T-cell (primary cell): ENCODE measurements around the gene CBL. TPM values are rescaled to one million over a fixed set of nuclear protein-coding genes. Genes with fewer than 3 reads are reported as not detected.

Experiments
- ATAC-seq, 4 experiments: fragments of 200-7000 bp in 3 of 4; fragments of 150-1000 bp in 1 of 4; cut with Tn5 transposase; replicated peaks in 1 of 4; 1 replicate in 3 of 4; 2 replicates in 1 of 4; pipeline ENCODE4 v1.10.0; 2021; ENCODE audit warnings: moderate library complexity in 3 of 4, mild to moderate bottlenecking in 2 of 4, moderate number of reproducible peaks in 1 of 4
- CTCF ChIA-PET, 2 donors: fragments of 300-600 bp; sonication (Branson Sonifier 250); formaldehyde crosslinking; loops; one replicate each; lab custom pipeline; 2022; ENCODE audit warnings: antibody characterized with exemption in 2 of 2; lab: Charles Lee
- POLR2A ChIA-PET, 2 donors: fragments of 300-600 bp; sonication (Branson Sonifier 250); formaldehyde crosslinking; loops; one replicate each; lab custom pipeline; 2022; ENCODE audit warnings: antibody characterized with exemption in 2 of 2; lab: Charles Lee
- DNase-seq, 35 experiments: peaks; one replicate each; pipeline versions ENCODE4 v3.0.0 to v3.0.0-alpha.2; 2013 to 2023
- H3K27ac ChIP-seq: one replicate; pipeline ENCODE4 v1.5.1; 2013; ENCODE audit warnings: low read length
- H3K27me3 ChIP-seq, 2 experiments: replicated peaks in 1 of 2; 1 replicate in 1 of 2; 2 replicates in 1 of 2; pipeline versions ENCODE4 v1.6.1 to v1.7.0; 2013; ENCODE audit warnings: low read length in 1 of 2, mixed read lengths in 1 of 2; ENCODE audit not compliant: control insufficient read depth in 2 of 2, insufficient read depth in 2 of 2; ENCODE audit errors: extremely low read depth in 1 of 2
- H3K36me3 ChIP-seq, 2 donors: 1 replicate in 1 of 2; 2 replicates in 1 of 2; pipeline versions ENCODE4 v1.6.1 to v1.7.0; 2013; ENCODE audit warnings: low read length in 1 of 2; ENCODE audit not compliant: control insufficient read depth in 2 of 2, insufficient read depth in 1 of 2; ENCODE audit errors: extremely low read depth in 1 of 2
- H3K4me1 ChIP-seq, 2 experiments: 1 replicate in 1 of 2; 2 replicates in 1 of 2; pipeline versions ENCODE4 v1.6.1 to v1.7.0; 2013; ENCODE audit warnings: low read length in 2 of 2, mixed read lengths in 1 of 2; ENCODE audit not compliant: insufficient read depth in 2 of 2, control insufficient read depth in 1 of 2; ENCODE audit errors: extremely low read depth in 1 of 2
- H3K4me3 ChIP-seq, 2 donors: 1 replicate in 1 of 2; 2 replicates in 1 of 2; pipeline versions ENCODE4 v1.5.1 to v1.7.0; 2013; ENCODE audit warnings: mild to moderate bottlenecking in 2 of 2, low read length in 1 of 2, moderate library complexity in 1 of 2; ENCODE audit not compliant: control insufficient read depth in 1 of 2; ENCODE audit errors: extremely low read depth in 1 of 2
- H3K9me3 ChIP-seq: 2 replicates; pipeline ENCODE4 v1.7.0; 2013
- H3K27ac Mint-ChIP-seq, 2 donors: one replicate each; pipeline ENCODE4 v1.8.0; 2020 to 2021; ENCODE audit warnings: mild to moderate bottlenecking in 2 of 2, mixed read lengths in 2 of 2
- H3K27me3 Mint-ChIP-seq, 2 donors: one replicate each; pipeline ENCODE4 v1.8.0; 2021 to 2022; ENCODE audit warnings: mixed read lengths in 2 of 2
- H3K36me3 Mint-ChIP-seq: one replicate; pipeline ENCODE4 v1.8.0; 2021; ENCODE audit warnings: mixed read lengths
- H3K4me1 Mint-ChIP-seq, 3 donors: one replicate each; pipeline ENCODE4 v1.8.0; 2020 to 2022; ENCODE audit warnings: mixed read lengths in 3 of 3, mild to moderate bottlenecking in 1 of 3
- H3K4me3 Mint-ChIP-seq, 3 donors: one replicate each; pipeline ENCODE4 v1.8.0; 2020 to 2022; ENCODE audit warnings: mild to moderate bottlenecking in 3 of 3, mixed read lengths in 3 of 3, moderate library complexity in 3 of 3
- H3K9me3 Mint-ChIP-seq, 3 donors: one replicate each; pipeline ENCODE4 v1.8.0; 2020 to 2022; ENCODE audit warnings: mixed read lengths in 3 of 3
- WGBS: methylation state at CpG from one replicate; pipeline ENCODE4 v1.1.5; 2013; ENCODE audit warnings: missing lambda C conversion rate; ENCODE audit not compliant: insufficient coverage; 5-methylcytosine and 5-hydroxymethylcytosine counted together
- total RNA-seq, 35 experiments: library from RNA in 6 of 35; stranded (reverse) in 6 of 35; fragments of 120-200 nt in 1 of 35; gene quantifications; one replicate each; pipeline versions ENCODE4 v1.2.1 to v1.2.4 and lab custom pipeline; 2013 to 2026

Gene CBL
- total RNA-seq, 5 donors from 2014 or later (not counting 1 experiment from before 2014, with no cell fraction given) = 40.9 to 42.2 (median 41.1) TPM

GRCh38 chr11:119300198-119300964 is 94.2 kb downstream of the CBL start:
- H3K4me1 Mint-ChIP-seq = peaks cover 10 to 11% (median 10%) of the 10 kb centered on the region in 3 donors
- WGBS = no CpG with 5 or more reads among the region's 3 CpGs
- ChIA-PET POLR2A (no interaction called here), CTCF (interaction anchor here (1.2 to 1.3 kb wide), 2 partner anchors 10 to 23 kb away, joined by 3 to 5 read pairs; no protein-coding TSS in a partner anchor)
- no peaks in the 10 kb centered on the region for H3K27me3 Mint-ChIP-seq
- peaks cover 71% of the 10 kb centered on the region for H3K36me3 Mint-ChIP-seq
- DNase-seq (no peak), ATAC-seq (no peak)
- Histone ChIP-seq H3K27me3 (no peaks in the 10 kb centered on the region), H3K9me3 (no peaks in the 10 kb centered on the region), H3K27ac (no peak overlapping the region), H3K36me3 (peaks cover 10 to 83% of the 10 kb centered on the region in 2 donors), H3K4me3 (no peak overlapping the region), H3K4me1 (peaks cover 6 to 8% of the 10 kb centered on the region in 2 experiments)
- H3K9me3 Mint-ChIP-seq = no peaks in the 10 kb centered on the region
- H3K4me3 Mint-ChIP-seq = no peak overlapping the region
- peak overlapping the region in 1 of 2 donors; percentile 35 for H3K27ac Mint-ChIP-seq

DNA sequence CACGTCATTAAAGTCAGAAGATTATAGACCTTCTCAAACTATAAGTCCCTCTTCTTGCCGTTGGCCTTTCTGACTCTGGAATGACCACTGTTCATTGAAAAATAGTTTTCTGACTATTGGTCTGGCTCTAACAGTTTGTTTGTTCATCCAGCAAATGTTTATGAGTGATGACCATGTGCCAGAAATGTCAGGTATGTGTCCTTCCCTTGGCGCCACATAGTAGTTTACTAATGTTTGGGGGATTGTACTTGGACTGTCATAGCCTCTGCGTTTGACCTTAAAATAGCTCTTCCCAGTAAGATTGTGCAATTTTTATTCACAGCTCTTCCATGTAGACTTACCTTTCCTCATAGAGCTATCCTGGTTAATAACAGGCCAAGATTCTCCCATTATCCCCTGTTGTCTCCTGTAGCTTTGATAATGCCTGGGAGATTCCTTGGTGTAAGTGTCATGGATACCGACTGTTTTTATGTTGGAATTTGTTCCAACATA is 97.1 kb downstream of the CBL start:
- Histone ChIP-seq H3K4me1 (peaks cover 27 to 30% of the 10 kb centered on the region in 2 experiments), H3K27ac (no peak overlapping the region), H3K4me3 (no peak overlapping the region), H3K27me3 (no peaks in the 10 kb centered on the region), H3K36me3 (peaks cover 5 to 66% of the 10 kb centered on the region in 2 donors), H3K9me3 (no peaks in the 10 kb centered on the region)
- POLR2A ChIA-PET = interaction anchor here in 1 of 2 donors (0.5 kb wide), 1 partner anchor 22 kb away, joined by 3 read pairs; no protein-coding TSS in a partner anchor
- CTCF ChIA-PET = interaction anchor here (0.5 to 0.8 kb wide), 3 partner anchors 21 to 106 kb away, joined by 3 read pairs; no protein-coding TSS in a partner anchor
- Mint-ChIP-seq H3K4me3 (no peak overlapping the region), H3K27ac (peak overlapping the region in 1 of 2 donors; percentile 41), H3K36me3 (peaks cover 54% of the 10 kb centered on the region), H3K4me1 (peaks cover 30 to 33% (median 32%) of the 10 kb centered on the region in 3 donors), H3K27me3 (no peaks in the 10 kb centered on the region), H3K9me3 (no peaks in the 10 kb centered on the region)
- no peak for DNase-seq
- no peak for ATAC-seq
- WGBS = no CpG with 5 or more reads among the region's 5 CpGs

DNA sequence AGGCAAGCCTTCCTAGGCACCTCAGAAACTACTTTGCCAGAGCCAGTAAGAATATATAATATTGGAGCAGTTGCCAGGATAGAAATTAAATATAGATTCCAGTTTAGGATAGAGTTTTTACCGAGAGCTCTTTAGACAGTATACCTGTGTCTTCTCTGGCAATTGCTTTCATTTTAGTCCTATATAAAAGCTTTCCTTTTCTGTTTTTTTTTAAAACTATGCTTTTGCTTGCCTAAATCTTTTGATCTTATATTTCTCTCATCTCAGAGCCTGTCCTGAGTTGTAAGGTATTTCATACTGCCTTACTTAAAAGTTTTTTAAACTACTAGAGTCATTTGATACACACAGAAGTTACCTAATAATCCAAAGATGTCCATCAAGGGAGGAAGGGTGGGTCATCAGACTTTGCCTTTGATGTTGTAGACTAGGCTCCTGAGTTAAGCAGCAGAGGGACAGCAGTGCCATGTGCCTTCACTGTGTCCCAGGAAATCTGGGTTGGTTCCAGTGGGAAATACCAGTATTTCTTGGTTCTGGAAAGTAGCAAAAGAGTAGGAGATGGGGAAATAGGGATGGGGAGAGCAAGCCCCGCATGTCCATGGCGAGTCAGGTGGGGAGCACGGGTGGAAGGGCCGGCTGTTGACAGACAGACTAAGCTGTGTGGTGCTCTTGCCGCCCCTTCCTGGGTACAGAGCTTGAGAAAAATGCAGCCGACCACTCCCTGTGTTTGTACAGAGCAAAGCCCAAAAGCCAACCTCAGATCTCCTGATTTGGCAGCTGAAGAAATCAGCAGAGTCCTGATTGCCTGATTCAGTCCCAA is 99.6 kb downstream of the CBL start:
- Mint-ChIP-seq H3K4me1 (peaks cover 30 to 33% (median 32%) of the 10 kb centered on the region in 3 donors), H3K4me3 (peak overlapping the region; percentile 44 to 79 (median 49)), H3K9me3 (no peaks in the 10 kb centered on the region), H3K27ac (peak overlapping the region; percentile 92 to 95), H3K36me3 (peaks cover 31% of the 10 kb centered on the region), H3K27me3 (no peaks in the 10 kb centered on the region)
- POLR2A ChIA-PET = interaction anchor here (0.6 kb wide), 2 partner anchors 11 to 33 kb away, joined by 3 to 5 read pairs; partner anchors contain the start of gene MCAM (in 1 of the 2)
- H3K27me3 ChIP-seq = no peaks in the 10 kb centered on the region
- DNase-seq (peak in 1 of 35 experiments; percentile 12), ATAC-seq (peak in 3 of 4 experiments; percentile 12 to 30 (median 24))
- H3K4me1 ChIP-seq = peaks cover 27 to 30% of the 10 kb centered on the region in 2 experiments
- peak overlapping the region; percentile 71 for H3K27ac ChIP-seq
- CTCF ChIA-PET = interaction anchor here (0.6 to 2.0 kb wide), 6 partner anchors 10 to 1879 kb away, joined by 3 to 10 read pairs (median 6); no protein-coding TSS in a partner anchor
- no peaks in the 10 kb centered on the region for H3K9me3 ChIP-seq
- 71% methylated on average over 6 of the region's 7 CpGs for WGBS
- H3K36me3 ChIP-seq = peaks cover 6 to 41% of the 10 kb centered on the region in 2 donors
- peak overlapping the region in 1 of 2 donors; percentile 33 for H3K4me3 ChIP-seq

DNA sequence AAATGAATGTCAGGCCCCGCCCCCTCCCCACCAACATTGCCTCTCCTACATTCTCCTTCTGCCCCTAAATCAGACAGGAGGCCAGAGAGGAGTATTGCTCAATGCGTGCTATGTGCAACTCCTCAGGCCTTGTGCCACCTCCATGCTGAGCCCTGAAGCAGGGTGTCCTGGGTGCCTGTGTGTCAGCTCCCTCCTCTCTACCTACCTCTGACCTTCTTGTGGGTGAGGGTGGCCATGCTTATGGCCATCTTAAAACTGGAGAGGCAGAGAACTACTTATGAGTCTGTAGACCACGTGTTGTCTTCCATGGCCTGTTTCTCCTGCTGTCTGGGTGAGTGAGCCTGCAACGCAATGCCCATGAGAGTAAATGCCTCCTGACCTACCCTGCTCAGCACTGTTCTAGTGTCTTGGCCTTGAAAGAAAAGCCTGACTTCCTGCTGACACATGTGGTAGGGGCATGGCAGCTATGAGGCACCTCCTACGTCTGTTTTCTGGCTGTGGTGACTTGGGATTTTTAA is 100.3 kb downstream of the CBL start:
- 60% methylated on average over 2 of the region's 5 CpGs for WGBS
- H3K4me3 ChIP-seq = peak overlapping the region in 1 of 2 donors; percentile 33
- H3K27ac Mint-ChIP-seq = peak overlapping the region; percentile 92 to 95
- peak overlapping the region; percentile 71 for H3K27ac ChIP-seq
- H3K9me3 Mint-ChIP-seq = no peaks in the 10 kb centered on the region
- no peaks in the 10 kb centered on the region for H3K9me3 ChIP-seq
- peak overlapping the region; percentile 10 to 79 (median 44) for H3K4me3 Mint-ChIP-seq
- no peaks in the 10 kb centered on the region for H3K27me3 Mint-ChIP-seq
- peak; percentile 89 to 97 (median 92) for ATAC-seq
- H3K36me3 ChIP-seq = peaks cover 9 to 34% of the 10 kb centered on the region in 2 donors
- peaks cover 25% of the 10 kb centered on the region for H3K36me3 Mint-ChIP-seq
- peaks cover 27 to 30% of the 10 kb centered on the region in 2 experiments for H3K4me1 ChIP-seq
- POLR2A ChIA-PET = interaction anchor here (0.6 to 1.0 kb wide), 4 partner anchors 10 to 32 kb away, joined by 3 to 5 read pairs (median 4); partner anchors contain the start of gene MCAM (in 1 of the 2)
- CTCF ChIA-PET = interaction anchor here (0.6 to 2.0 kb wide), 6 partner anchors 9 to 1880 kb away, joined by 3 to 10 read pairs (median 6); partner anchors contain the start of gene CBL (in 1 of the 2)
- peak in 32 of 35 experiments; percentile 27 to 86 (median 61) for DNase-seq
- no peaks in the 10 kb centered on the region for H3K27me3 ChIP-seq
- H3K4me1 Mint-ChIP-seq = peaks cover 30 to 33% (median 32%) of the 10 kb centered on the region in 3 donors

GRCh38 chr11:119307219-119307618 is 101.1 kb downstream of the CBL start:
- POLR2A ChIA-PET = interaction anchor here (0.5 to 1.0 kb wide), 6 partner anchors 10 to 141 kb away, joined by 3 to 8 read pairs (median 4); no protein-coding TSS in a partner anchor
- Mint-ChIP-seq H3K36me3 (peaks cover 19% of the 10 kb centered on the region), H3K4me1 (peaks cover 30 to 33% (median 32%) of the 10 kb centered on the region in 3 donors), H3K27ac (peak overlapping the region; percentile 92 to 95), H3K9me3 (no peaks in the 10 kb centered on the region), H3K4me3 (no peak overlapping the region), H3K27me3 (no peaks in the 10 kb centered on the region)
- CTCF ChIA-PET = interaction anchor here in 1 of 2 donors (1.0 to 2.0 kb wide), 3 partner anchors 8 to 101 kb away, joined by 3 to 6 read pairs (median 4); partner anchors contain the start of gene CBL
- Histone ChIP-seq H3K4me3 (no peak overlapping the region), H3K27me3 (peaks cover 0 to 3% of the 10 kb centered on the region in 2 experiments), H3K4me1 (peaks cover 27 to 30% of the 10 kb centered on the region in 2 experiments), H3K36me3 (peaks cover 9 to 26% of the 10 kb centered on the region in 2 donors), H3K27ac (peak overlapping the region; percentile 20), H3K9me3 (no peaks in the 10 kb centered on the region)
- no CpG with 5 or more reads among the region's 1 CpG for WGBS
- ATAC-seq (no peak), DNase-seq (no peak)
